ENCODE data around the gene TNFAIP3. TPM values are rescaled to one million over a fixed set of nuclear protein-coding genes. Genes with fewer than 3 reads are reported as not detected.
"Not testable (repeated sequence)": the region's sequence is repeated elsewhere in the genome, so short reads cannot be mapped to it uniquely, and the experiment has no call there.

Gene TNFAIP3
- total RNA-seq, 1 donor from 2014 or later = 3.6 TPM

DNA sequence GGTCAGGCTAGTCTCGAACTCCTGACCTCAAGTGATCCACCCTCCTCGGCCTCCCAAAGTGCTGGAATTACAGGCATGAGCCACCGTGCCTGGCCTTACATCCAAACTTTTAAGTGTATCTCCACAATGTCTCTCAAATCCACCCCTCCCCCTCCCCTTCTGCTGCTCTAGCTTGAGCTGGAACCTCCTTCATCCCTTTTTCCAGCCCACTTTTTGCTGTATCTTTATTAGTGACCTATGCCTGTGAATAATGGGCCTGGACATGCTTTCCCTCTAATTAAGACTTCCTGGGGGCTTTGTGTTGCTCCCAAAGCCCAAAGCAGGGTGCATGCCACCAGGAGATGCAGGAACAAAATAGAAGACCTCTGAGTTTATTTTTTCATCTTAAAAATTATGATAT lies 26.1 kb downstream of the TNFAIP3 start:
- peaks cover 4% of the 10 kb centered on the region for H3K27me3 Mint-ChIP-seq
- H3K27ac Mint-ChIP-seq = no peak overlapping the region
- peaks cover 2% of the 10 kb centered on the region for H3K36me3 Mint-ChIP-seq (ENCODE audit: insufficient read depth)
- H3K9me3 Mint-ChIP-seq (ENCODE audit: low read depth) = peaks cover 18% of the 10 kb centered on the region
- H3K4me1 Mint-ChIP-seq (ENCODE audit: low read depth) = no peaks in the 10 kb centered on the region
- DNase-seq (ENCODE audit: low spot score, unreplicated experiment) = no peak
- TF ChIP-seq CTCF (IDR thresholded peaks at IDR 0.05; ENCODE audit: unreplicated experiment) = no peak
- H3K4me3 Mint-ChIP-seq (ENCODE audit: low read depth) = no peak overlapping the region

DNA sequence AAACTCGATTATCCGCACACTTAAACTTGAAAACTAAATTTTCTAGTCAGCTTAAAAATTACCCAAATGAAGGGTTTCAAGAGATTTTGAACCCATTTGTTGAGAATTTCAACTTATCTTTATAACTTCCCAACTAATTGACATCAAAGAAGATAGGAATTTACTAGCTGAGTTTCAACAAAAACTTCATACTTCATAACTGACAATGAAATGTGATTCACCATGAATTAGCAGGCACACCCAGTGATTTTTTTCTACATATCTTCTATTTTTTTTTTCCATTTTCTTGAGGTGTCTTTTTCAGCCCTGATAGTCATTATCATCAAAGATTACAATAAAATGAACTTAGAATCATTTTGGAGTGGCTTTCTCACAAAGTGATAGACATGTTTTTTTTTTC lies 26.7 kb downstream of the TNFAIP3 start:
- no peaks in the 10 kb centered on the region for H3K36me3 Mint-ChIP-seq (ENCODE audit: insufficient read depth)

DNA sequence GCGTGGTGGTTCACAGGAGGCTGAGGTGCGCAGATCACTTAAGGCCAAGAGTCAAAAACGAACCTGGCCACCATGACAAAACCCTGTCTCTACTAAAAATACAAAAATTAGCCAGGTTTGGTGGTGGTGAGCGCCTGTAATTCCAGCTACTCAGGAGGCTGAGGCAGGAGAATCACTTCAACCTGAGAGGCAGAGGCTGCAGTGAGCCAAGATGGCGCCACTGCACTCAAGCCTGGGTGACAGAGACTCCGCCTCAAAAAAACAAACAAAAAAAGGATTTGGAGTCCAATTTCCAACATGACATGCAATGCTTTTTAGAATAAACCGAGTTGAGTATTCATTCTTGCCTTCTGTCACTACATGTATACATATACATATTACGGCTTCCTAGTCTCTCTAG lies 27.3 kb downstream of the TNFAIP3 start:
- H3K36me3 Mint-ChIP-seq (ENCODE audit: insufficient read depth); H3K9me3 Mint-ChIP-seq (ENCODE audit: low read depth); H3K27me3 Mint-ChIP-seq; DNase-seq (ENCODE audit: low spot score, unreplicated experiment); H3K27ac Mint-ChIP-seq; H3K4me1 Mint-ChIP-seq (ENCODE audit: low read depth); H3K4me3 Mint-ChIP-seq (ENCODE audit: low read depth): not testable (repeated sequence)

More for the DNA sequence above, 26.7 kb downstream of the TNFAIP3 start:
- no peak for TF ChIP-seq CTCF (IDR thresholded peaks at IDR 0.05; ENCODE audit: unreplicated experiment)
- no peak overlapping the region for H3K27ac Mint-ChIP-seq
- no peak for DNase-seq (ENCODE audit: low spot score, unreplicated experiment)
- no peaks in the 10 kb centered on the region for H3K4me1 Mint-ChIP-seq (ENCODE audit: low read depth)
- H3K4me3 Mint-ChIP-seq (ENCODE audit: low read depth) = no peak overlapping the region
- H3K27me3 Mint-ChIP-seq = peaks cover 4% of the 10 kb centered on the region
- peaks cover 13% of the 10 kb centered on the region for H3K9me3 Mint-ChIP-seq (ENCODE audit: low read depth)

DNA sequence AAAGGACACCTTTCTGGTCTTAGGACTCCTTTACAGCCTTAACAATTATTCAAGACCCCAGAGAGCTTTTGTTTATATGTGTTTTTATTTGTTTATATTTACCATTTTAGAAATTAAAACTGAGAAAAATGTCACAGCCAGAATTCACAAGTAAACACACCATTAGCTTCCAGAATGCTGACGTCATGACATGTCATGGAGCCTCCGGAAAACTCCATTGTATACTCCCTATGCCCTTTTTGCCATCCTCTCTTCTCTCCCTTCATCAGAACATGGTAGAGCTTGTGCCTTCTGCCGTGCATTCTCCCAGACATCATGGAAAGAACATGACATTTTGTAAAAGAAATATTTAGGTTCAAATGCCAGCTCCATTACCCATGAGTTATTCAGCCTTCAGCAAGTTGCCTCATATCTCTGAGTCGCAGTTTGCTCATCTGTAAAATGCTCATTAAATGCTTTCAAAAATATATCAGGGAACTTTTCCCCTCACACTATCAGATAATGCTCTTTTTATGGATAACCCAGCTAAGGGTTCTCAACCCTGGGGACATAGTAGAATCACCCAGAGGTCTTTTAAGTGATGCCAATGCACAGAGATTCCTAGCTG lies 27.8 kb downstream of the TNFAIP3 start:
- no peak for TF ChIP-seq CTCF (IDR thresholded peaks at IDR 0.05; ENCODE audit: unreplicated experiment)
- Mint-ChIP-seq H3K4me3 (ENCODE audit: low read depth) (no peak overlapping the region), H3K36me3 (ENCODE audit: insufficient read depth) (no peaks in the 10 kb centered on the region), H3K9me3 (ENCODE audit: low read depth) (peaks cover 6% of the 10 kb centered on the region), H3K27me3 (peaks cover 4% of the 10 kb centered on the region), H3K4me1 (ENCODE audit: low read depth) (no peaks in the 10 kb centered on the region), H3K27ac (no peak overlapping the region)
- no peak for DNase-seq (ENCODE audit: low spot score, unreplicated experiment)

DNA sequence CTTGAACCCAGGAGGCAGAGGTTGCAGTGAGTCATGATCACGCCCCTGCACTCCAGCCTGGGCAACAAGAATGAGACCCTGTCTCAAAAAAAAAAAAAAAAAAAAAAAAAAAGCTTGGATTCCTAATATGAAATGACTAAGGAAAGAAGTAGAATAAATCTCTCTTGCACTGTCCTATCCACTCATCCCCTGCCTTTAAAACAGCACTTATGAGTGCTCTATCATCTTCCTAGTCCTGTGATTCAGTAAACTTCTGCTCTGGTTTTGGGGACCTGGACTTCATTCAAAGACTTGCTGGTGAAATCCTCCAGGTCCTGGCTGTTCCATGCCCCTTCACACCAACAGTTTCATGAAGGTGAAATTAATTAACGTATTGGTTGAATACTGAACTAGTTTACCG lies 29.6 kb downstream of the TNFAIP3 start:
- Mint-ChIP-seq H3K4me1 (ENCODE audit: low read depth) (peaks cover 8% of the 10 kb centered on the region), H3K4me3 (ENCODE audit: low read depth) (no peak overlapping the region)

More for the DNA sequence above, 29.6 kb downstream of the TNFAIP3 start:
- Mint-ChIP-seq H3K9me3 (ENCODE audit: low read depth) (peaks cover 3% of the 10 kb centered on the region), H3K27me3 (peaks cover 4% of the 10 kb centered on the region), H3K36me3 (ENCODE audit: insufficient read depth) (no peaks in the 10 kb centered on the region), H3K27ac (no peak overlapping the region)
- no peak for TF ChIP-seq CTCF (IDR thresholded peaks at IDR 0.05; ENCODE audit: unreplicated experiment)
- DNase-seq (ENCODE audit: low spot score, unreplicated experiment) = no peak
